Fibroblast of the aortic adventitia (primary cell): ENCODE measurements around the gene COL5A3. TPM values are rescaled to one million over a fixed set of nuclear protein-coding genes. Genes with fewer than 3 reads are reported as not detected.

Source experiments
- DNase-seq: peaks from one replicate; pipeline ENCODE4 v3.0.0-alpha.2; 2010; ENCODE audit warnings: low read depth
- H3K4me3 ChIP-seq: 2 replicates; pipeline ENCODE4 v1.5.1; 2011; ENCODE audit warnings: low read depth, mild to moderate bottlenecking, control low read depth, low read length, moderate library complexity
- total RNA-seq: library from RNA; depleted of rRNA; stranded (reverse); fragments of >200 nt; gene quantifications from 2 replicates; pipeline ENCODE4 v1.2.3, GENCODE V29; 2012; ENCODE audit warnings: low replicate concordance
- TF ChIP-seq, protein P1 (sequence below): IDR thresholded peaks from 2 replicates; pipeline ENCODE4 v1.5.1; 2011; ENCODE audit warnings: mild to moderate bottlenecking, low read length, control low read depth, inconsistent platforms; ENCODE audit not compliant: insufficient read depth

The COL5A3 gene
- total RNA-seq, 1 donor, result 4.1 TPM

DNA sequence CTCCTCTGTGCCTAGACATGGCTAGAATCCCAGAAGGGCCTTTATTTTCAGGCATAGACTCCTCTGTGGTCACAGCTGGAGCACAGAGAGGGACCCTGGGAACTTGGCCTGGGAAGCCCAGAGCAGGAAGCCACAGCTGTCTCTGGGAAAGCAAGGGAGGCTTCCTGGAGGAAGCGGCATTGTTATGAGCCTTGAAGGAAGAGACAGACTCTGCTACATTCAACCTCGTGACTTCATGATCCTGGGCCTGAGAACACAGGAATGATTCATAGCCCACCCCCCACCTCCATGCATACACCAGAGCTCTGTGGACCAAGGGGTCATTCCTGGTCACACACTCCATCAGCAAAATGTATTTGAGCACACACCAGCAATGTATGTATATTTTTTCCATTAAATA lies 11.6 kb upstream of the COL5A3 start:
- TF ChIP-seq, protein P1, sequence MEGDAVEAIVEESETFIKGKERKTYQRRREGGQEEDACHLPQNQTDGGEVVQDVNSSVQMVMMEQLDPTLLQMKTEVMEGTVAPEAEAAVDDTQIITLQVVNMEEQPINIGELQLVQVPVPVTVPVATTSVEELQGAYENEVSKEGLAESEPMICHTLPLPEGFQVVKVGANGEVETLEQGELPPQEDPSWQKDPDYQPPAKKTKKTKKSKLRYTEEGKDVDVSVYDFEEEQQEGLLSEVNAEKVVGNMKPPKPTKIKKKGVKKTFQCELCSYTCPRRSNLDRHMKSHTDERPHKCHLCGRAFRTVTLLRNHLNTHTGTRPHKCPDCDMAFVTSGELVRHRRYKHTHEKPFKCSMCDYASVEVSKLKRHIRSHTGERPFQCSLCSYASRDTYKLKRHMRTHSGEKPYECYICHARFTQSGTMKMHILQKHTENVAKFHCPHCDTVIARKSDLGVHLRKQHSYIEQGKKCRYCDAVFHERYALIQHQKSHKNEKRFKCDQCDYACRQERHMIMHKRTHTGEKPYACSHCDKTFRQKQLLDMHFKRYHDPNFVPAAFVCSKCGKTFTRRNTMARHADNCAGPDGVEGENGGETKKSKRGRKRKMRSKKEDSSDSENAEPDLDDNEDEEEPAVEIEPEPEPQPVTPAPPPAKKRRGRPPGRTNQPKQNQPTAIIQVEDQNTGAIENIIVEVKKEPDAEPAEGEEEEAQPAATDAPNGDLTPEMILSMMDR, result no peak
- no peak overlapping the region for H3K4me3 ChIP-seq
- DNase-seq, result no peak

DNA sequence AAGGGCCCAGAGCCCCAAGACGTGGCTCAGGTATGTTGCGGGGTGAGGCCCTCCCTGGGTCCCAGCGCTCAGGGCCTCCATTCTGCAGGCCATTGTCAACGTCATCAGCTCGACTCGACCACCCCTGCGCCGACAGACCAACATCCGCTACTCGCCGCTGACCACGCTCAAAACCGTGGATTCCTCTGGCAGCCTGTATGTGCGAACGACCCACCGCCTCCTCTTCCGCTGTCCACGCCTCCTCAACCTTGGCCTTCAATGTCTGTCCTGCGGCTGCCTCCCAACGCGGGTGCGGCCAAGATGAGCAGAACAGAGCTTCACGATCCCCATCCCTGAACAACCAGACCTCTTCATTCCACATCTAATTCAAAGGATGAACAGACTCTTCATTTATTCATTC lies 11.1 kb upstream of the COL5A3 start:
- H3K4me3 ChIP-seq, result no peak overlapping the region
- TF ChIP-seq, protein P1, result no peak
- no peak for DNase-seq

DNA sequence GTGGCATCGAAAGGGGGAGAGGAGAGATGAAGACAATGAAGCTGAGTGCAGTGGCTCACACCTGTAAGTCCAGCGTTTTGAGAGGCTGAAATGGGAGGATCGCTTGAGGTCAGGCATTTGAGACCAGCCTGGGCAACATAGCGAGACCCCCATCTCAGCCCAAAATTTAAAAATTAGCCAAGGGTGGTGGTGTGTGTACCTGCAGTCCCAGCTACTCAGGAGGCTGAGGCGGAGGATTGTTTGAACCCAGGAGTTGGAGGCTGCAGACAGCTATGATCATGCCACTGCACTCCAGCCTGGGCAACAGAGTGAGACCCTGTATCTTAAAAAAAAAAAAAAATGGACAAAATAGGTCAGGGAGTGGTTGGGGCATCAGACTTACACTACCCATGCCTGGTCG lies 10.5 kb upstream of the COL5A3 start:
- H3K4me3 ChIP-seq, result no peak overlapping the region
- no peak for DNase-seq
- TF ChIP-seq, protein P1, result no peak

DNA sequence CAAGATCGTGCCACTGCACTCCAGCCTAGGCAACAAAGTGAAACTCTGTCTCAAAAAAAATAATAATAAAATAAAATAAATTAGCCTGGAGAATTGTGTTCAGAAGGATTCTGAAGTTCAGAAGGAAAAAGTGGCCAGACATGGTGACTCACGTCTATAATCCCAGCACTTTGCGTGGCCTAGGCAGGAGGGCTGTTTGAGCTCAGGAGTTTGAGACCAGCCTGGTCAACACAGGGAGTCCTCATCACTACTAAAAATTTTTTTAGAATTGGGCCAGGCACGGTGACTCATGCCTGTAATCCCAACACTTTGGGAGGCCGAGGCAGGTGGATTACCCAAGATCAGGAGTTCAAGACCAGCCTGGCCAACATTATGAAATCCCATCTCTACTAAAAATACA lies 8.9 kb upstream of the COL5A3 start:
- TF ChIP-seq, protein P1, result no peak
- no peak overlapping the region for H3K4me3 ChIP-seq
- DNase-seq, result no peak

DNA sequence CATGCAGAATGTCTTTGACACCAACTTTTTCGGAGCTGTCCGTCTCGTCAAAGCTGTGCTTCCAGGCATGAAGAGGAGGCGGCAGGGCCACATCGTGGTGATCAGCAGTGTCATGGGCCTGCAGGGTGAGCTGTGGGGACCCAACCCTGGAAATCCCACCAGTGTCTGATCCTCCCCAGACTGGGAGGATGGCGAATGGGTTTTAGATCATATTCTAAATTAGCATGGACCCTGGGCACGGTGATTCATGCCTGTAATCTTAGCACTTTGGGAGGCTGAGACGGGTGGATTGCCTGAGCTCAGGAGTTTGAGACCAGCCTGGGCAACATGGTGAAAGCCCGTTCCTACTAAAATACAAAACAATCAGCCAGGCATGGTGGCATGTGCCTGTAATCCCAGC lies 8.5 kb upstream of the COL5A3 start:
- no peak for DNase-seq
- TF ChIP-seq, protein P1, result no peak

DNA sequence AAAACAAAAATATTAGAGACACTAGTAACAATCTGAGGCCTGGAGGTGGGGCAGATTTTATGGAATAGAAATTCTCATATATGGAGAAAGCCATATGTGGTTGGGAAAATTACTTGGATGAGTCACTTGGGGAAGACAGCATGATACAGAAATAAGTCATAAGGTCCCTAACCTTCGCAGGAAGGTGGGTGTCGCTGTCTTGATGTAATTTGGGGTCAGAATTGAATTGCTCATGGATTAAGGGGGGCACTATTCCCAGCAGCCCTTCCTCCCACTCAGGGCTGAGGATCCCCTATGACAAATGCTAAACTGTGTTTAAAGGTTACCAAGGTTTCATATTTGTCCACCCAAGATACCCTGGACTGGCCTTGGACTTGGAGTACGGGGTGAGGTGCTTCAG lies 8.0 kb upstream of the COL5A3 start:
- no peak for DNase-seq
- TF ChIP-seq, protein P1, result no peak
- H3K4me3 ChIP-seq, result no peak overlapping the region

More for the DNA sequence above, 8.5 kb upstream of the COL5A3 start:
- H3K4me3 ChIP-seq, result no peak overlapping the region

DNA sequence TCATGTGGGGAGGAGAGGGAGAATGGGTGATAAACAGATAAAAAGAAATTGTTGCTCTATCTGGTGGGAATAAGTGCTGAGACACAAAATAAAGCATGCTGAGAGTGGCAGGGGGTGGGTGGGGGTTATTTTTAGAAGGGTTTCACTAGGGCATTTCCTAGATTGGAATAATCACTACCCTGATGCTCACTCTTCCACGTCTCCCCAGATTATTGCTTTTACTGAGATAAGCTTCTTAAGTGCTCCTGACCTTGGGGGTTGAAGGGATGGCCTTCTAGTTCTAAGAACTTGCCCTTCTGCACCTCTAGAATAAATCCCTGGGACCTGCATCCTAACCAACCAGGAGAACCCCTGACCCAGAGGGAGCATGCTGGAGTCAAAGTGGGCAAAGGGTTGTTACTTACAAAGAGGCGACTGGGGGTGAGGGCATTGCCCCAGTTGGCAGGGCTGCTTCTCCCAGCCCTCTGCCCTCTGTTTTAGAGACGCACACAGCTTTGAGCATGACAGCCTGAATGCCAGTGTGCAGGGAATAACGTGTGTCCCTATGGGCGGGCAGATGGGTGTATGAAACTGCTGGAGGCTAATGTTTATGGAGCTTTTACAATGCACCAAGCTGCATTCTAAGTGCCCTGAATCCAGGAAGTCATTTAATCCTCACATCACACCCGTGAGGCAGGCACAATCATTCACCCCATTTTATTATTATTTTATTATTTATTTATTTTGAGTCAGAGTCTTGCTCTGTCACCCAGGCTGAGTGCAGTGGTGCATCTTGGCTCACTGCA lies 3.7 kb upstream of the COL5A3 start:
- DNase-seq, result no peak
- TF ChIP-seq, protein P1, result no peak

More for the DNA sequence above, 3.7 kb upstream of the COL5A3 start:
- no peak overlapping the region for H3K4me3 ChIP-seq
